ENCODE measurements around the gene RNASE11.

GRCh38 chr14:20602583-20602982, 14.8 kb upstream of the RNASE11 start:
- TF ChIP-seq CTCF (IDR thresholded peaks at IDR 0.05) (no peak), POLR2A (IDR thresholded peaks at IDR 0.05) (no peak)
